Parathyroid adenoma (tissue), 2 donors: ENCODE results near the gene DACH2.
"Not testable (repeated sequence)": the region's sequence is repeated elsewhere in the genome, so short reads cannot be mapped to it uniquely, and the experiment has no call there.

Experiments used
- H2AFZ ChIP-seq: fragments of 300-600 bp; sonication (generic); one replicate; pipeline ENCODE4 v1.7.0; 2017; ENCODE audit warnings: antibody characterized with exemption, mild to moderate bottlenecking
- H3K27ac ChIP-seq: fragments of 300-600 bp; sonication (generic); one replicate; pipeline ENCODE4 v1.7.0; 2017
- H3K27me3 ChIP-seq: fragments of 300-600 bp; sonication (generic); one replicate; pipeline ENCODE4 v1.7.0; 2017; ENCODE audit warnings: low read length; ENCODE audit not compliant: control insufficient read depth, insufficient read depth
- H3K36me3 ChIP-seq: fragments of 300-600 bp; sonication (generic); one replicate; pipeline ENCODE4 v1.7.0; 2017; ENCODE audit warnings: low read length; ENCODE audit not compliant: control insufficient read depth, insufficient read depth
- H3K4me1 ChIP-seq: fragments of 300-600 bp; sonication (generic); one replicate; pipeline ENCODE4 v1.7.0; 2017; ENCODE audit warnings: control low read depth
- H3K4me2 ChIP-seq: fragments of 300-600 bp; sonication (generic); one replicate; pipeline ENCODE4 v1.7.0; 2017; ENCODE audit warnings: low read length
- H3K4me3 ChIP-seq: fragments of 300-600 bp; sonication (generic); one replicate; pipeline ENCODE4 v1.7.0; 2017; ENCODE audit warnings: low read depth, low read length
- H3K79me2 ChIP-seq: fragments of 300-600 bp; sonication (generic); one replicate; pipeline ENCODE4 v1.7.0; 2017; ENCODE audit warnings: control low read depth
- H3K9ac ChIP-seq: fragments of 300-600 bp; sonication (generic); one replicate; pipeline ENCODE4 v1.7.0; 2017; ENCODE audit warnings: mild to moderate bottlenecking
- H3K9me3 ChIP-seq: fragments of 300-600 bp; sonication (generic); one replicate; pipeline ENCODE4 v1.7.0; 2017; ENCODE audit warnings: low read length; ENCODE audit not compliant: control insufficient read depth
- TF ChIP-seq, protein P1 (sequence below): fragments of 300-600 bp; sonication (generic); IDR thresholded peaks from one replicate; pipeline ENCODE4 v1.7.0; 2017; ENCODE audit warnings: antibody characterized with exemption, mild to moderate bottlenecking
- donor health status: primary hyperparathyroidism.

The DACH2 gene

GRCh38 chrX:86149119-86149518 lies 868 bp downstream of the DACH2 start:
- Histone ChIP-seq H2AFZ (no peak overlapping the region), H3K4me3 (no peak overlapping the region), H3K27me3 (no peaks in the 10 kb centered on the region), H3K9me3 (no peaks in the 10 kb centered on the region), H3K4me2 (peak overlapping the region; percentile 71), H3K27ac (no peak overlapping the region), H3K4me1 (no peaks in the 10 kb centered on the region), H3K79me2 (no peaks in the 10 kb centered on the region), H3K36me3 (no peaks in the 10 kb centered on the region), H3K9ac (no peak overlapping the region)
- TF ChIP-seq, protein P1, sequence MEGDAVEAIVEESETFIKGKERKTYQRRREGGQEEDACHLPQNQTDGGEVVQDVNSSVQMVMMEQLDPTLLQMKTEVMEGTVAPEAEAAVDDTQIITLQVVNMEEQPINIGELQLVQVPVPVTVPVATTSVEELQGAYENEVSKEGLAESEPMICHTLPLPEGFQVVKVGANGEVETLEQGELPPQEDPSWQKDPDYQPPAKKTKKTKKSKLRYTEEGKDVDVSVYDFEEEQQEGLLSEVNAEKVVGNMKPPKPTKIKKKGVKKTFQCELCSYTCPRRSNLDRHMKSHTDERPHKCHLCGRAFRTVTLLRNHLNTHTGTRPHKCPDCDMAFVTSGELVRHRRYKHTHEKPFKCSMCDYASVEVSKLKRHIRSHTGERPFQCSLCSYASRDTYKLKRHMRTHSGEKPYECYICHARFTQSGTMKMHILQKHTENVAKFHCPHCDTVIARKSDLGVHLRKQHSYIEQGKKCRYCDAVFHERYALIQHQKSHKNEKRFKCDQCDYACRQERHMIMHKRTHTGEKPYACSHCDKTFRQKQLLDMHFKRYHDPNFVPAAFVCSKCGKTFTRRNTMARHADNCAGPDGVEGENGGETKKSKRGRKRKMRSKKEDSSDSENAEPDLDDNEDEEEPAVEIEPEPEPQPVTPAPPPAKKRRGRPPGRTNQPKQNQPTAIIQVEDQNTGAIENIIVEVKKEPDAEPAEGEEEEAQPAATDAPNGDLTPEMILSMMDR = no peak

- H3K36me3 ChIP-seq = no peaks in the 10 kb centered on the region
- no peak overlapping the region for H3K4me2 ChIP-seq
These were observed 6.3 kb downstream of the DACH2 start for GRCh38 chrX:86154553-86154952.

DNA sequence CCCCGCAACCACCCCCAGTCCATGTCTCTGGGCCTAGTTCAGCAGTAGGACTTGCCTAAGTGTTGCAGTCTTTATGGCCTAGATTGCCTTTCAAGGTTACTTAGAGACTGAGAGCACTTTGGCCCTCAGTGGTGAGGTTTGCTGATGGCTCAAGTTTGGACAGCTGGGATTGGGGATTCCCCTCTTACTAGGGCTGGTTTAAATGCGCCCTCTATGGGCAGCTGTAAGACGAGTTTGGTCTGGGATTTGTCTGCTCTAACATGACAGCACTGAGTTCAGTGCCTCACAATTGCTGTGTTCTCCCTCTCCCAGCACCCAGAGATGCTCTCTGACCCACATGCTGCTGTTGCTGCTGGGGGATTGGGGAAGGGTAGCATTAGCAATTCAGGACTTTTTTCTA lies 23.1 kb downstream of the DACH2 start:
- no peak overlapping the region for H3K9ac ChIP-seq
- TF ChIP-seq, protein P1 = no peak
- no peak overlapping the region for H2AFZ ChIP-seq
- no peaks in the 10 kb centered on the region for H3K9me3 ChIP-seq
- no peak overlapping the region for H3K27ac ChIP-seq
- no peaks in the 10 kb centered on the region for H3K27me3 ChIP-seq
- H3K4me1 ChIP-seq = no peaks in the 10 kb centered on the region
- H3K4me2 ChIP-seq = no peak overlapping the region
- no peak overlapping the region for H3K4me3 ChIP-seq
- H3K79me2 ChIP-seq = no peaks in the 10 kb centered on the region
- no peaks in the 10 kb centered on the region for H3K36me3 ChIP-seq

More at GRCh38 chrX:86154553-86154952, 6.3 kb downstream of the DACH2 start:
- TF ChIP-seq, protein P1 = no peak
- H3K9ac ChIP-seq = no peak overlapping the region
- no peaks in the 10 kb centered on the region for H3K4me1 ChIP-seq
- no peak overlapping the region for H3K27ac ChIP-seq
- H3K9me3 ChIP-seq = no peaks in the 10 kb centered on the region
- H3K79me2 ChIP-seq = no peaks in the 10 kb centered on the region
- no peaks in the 10 kb centered on the region for H3K27me3 ChIP-seq
- H2AFZ ChIP-seq = no peak overlapping the region
- no peak overlapping the region for H3K4me3 ChIP-seq

DNA sequence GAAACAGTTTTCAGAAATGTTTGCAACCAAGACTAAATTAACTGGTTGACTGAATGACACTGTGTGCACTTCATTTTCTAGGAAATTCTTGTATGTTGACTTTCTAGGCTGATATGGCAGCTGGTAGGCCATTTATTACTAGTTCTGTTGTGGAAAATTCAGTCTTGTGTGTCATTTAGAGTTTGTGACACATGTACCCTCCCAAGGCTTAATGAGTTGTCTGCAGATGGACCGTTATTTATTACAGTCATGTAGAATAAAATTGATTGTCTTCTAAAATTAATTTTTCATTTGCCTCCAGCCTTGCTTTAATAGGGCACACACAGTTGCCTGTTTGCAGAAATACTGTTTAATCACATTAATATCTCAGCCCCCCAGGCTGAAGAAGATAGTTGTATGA lies 30.7 kb downstream of the DACH2 start:
- no peaks in the 10 kb centered on the region for H3K36me3 ChIP-seq
- no peak overlapping the region for H3K4me3 ChIP-seq
- TF ChIP-seq, protein P1 = no peak
- H3K27me3 ChIP-seq = no peaks in the 10 kb centered on the region
- no peaks in the 10 kb centered on the region for H3K79me2 ChIP-seq
- no peak overlapping the region for H2AFZ ChIP-seq
- H3K4me1 ChIP-seq = no peaks in the 10 kb centered on the region
- no peaks in the 10 kb centered on the region for H3K9me3 ChIP-seq
- no peak overlapping the region for H3K27ac ChIP-seq
- H3K4me2 ChIP-seq = no peak overlapping the region
- H3K9ac ChIP-seq = no peak overlapping the region

GRCh38 chrX:86181325-86181724 lies 33.1 kb downstream of the DACH2 start:
- not testable (repeated sequence) for H3K4me1 ChIP-seq, H3K9ac ChIP-seq, H3K79me2 ChIP-seq, H3K27me3 ChIP-seq, H3K36me3 ChIP-seq, H2AFZ ChIP-seq, H3K27ac ChIP-seq, H3K4me3 ChIP-seq, H3K4me2 ChIP-seq, H3K9me3 ChIP-seq
